DND-41 (cell line): Measurements from ENCODE around the gene PARN.

ENCODE experiments used
- ATAC-seq: fragments of 200-7000 bp; cut with Tn5 transposase; 3 replicates; pipeline ENCODE4 v1.9.1; 2021; ENCODE audit warnings: low read depth; ENCODE audit not compliant: insufficient read depth
- DNase-seq: peaks from one replicate; pipeline ENCODE4 v3.0.0-alpha.2; 2020
- H2AFZ ChIP-seq: 2 replicates; pipeline ENCODE4 v1.6.0; 2012; ENCODE audit warnings: low read depth, low read length
- H3K27ac ChIP-seq: 2 replicates; pipeline ENCODE4 v1.5.1; 2012; ENCODE audit warnings: low read length, inconsistent platforms
- H3K27me3 ChIP-seq: fragments of 200-600 bp; sonication (generic); 2 replicates; pipeline ENCODE4 v1.6.0; 2012; ENCODE audit warnings: low read length, mild to moderate bottlenecking, inconsistent platforms; ENCODE audit not compliant: insufficient read depth, poor library complexity
- H3K36me3 ChIP-seq: 2 replicates; pipeline ENCODE4 v1.5.1; 2012; ENCODE audit warnings: low read length, inconsistent platforms; ENCODE audit not compliant: insufficient read depth
- H3K4me1 ChIP-seq: 2 replicates; pipeline ENCODE4 v1.5.1; 2012; ENCODE audit warnings: mild to moderate bottlenecking, low read length; ENCODE audit not compliant: insufficient read depth
- H3K4me2 ChIP-seq: 2 replicates; pipeline ENCODE4 v1.6.0; 2012; ENCODE audit warnings: mild to moderate bottlenecking, moderate library complexity, low read length, inconsistent platforms; ENCODE audit not compliant: insufficient read depth
- H3K4me3 ChIP-seq, 2 experiments: fragments of 200-600 bp in 1 of 2; shearing (Covaris generic) in 1 of 2; 2 replicates each; pipeline ENCODE4 v1.5.1; 2012 to 2016; ENCODE audit warnings: inconsistent platforms in 2 of 2, low read length in 2 of 2, mild to moderate bottlenecking in 2 of 2, low read depth in 1 of 2, moderate library complexity in 1 of 2
- H3K79me2 ChIP-seq: 2 replicates; pipeline ENCODE4 v1.6.0; 2012; ENCODE audit warnings: low read length, inconsistent platforms; ENCODE audit not compliant: insufficient read depth
- H3K9ac ChIP-seq: 2 replicates; pipeline ENCODE4 v1.6.0; 2012; ENCODE audit warnings: low read depth, mild to moderate bottlenecking, inconsistent platforms, low read length, moderate library complexity
- H3K9me3 ChIP-seq: 2 replicates; pipeline ENCODE4 v1.5.1; 2012; ENCODE audit warnings: low read length, moderate library complexity, mild to moderate bottlenecking, inconsistent platforms; ENCODE audit not compliant: insufficient read depth, severe bottlenecking
- H4K20me1 ChIP-seq: 2 replicates; pipeline ENCODE4 v1.6.0; 2012; ENCODE audit warnings: low read length; ENCODE audit not compliant: insufficient read depth
- CTCF ChIP-seq: IDR thresholded peaks from 2 replicates; pipeline ENCODE4 v1.5.1; 2012; ENCODE audit warnings: borderline replicate concordance, low read length, moderate library complexity, mild to moderate bottlenecking; ENCODE audit not compliant: poor library complexity, severe bottlenecking; ENCODE audit errors: extremely low read depth
- EZH2 ChIP-seq: IDR thresholded peaks from 3 replicates; pipeline ENCODE4 v1.6.1; 2012; ENCODE audit warnings: borderline replicate concordance, low read depth, mild to moderate bottlenecking, moderate library complexity, low read length, inconsistent platforms; ENCODE audit not compliant: severe bottlenecking

Gene PARN

DNA sequence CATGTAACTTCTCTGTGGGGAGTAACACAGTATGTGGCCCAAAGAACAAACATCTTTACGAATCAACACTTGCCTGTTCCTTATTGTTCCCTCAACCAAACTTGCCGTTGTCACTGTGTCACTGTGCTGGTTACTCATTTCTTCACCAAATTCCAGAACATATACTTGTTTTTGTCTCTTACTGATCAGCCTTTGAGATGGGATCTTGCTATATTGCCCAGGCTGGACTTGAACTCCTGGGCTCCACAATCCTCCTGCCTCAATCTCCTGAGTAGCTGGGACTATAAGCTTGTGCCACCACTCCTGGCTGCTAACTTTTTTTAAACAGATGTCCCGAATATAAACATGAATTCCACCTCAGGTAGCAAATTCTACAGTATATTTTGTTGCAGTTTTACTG, 115.1 kb downstream of the PARN start:
- H3K4me3 ChIP-seq: no peak overlapping the region
- no peaks in the 10 kb centered on the region for H3K27me3 ChIP-seq
- H3K4me2 ChIP-seq: no peak overlapping the region
- no peak for TF ChIP-seq EZH2
- no peak for TF ChIP-seq CTCF
- DNase-seq: no peak
- H3K27ac ChIP-seq: no peak overlapping the region
- no peak overlapping the region for H3K9ac ChIP-seq
- peaks cover 7% of the 10 kb centered on the region; the same call in 1 of the 2 replicates for H4K20me1 ChIP-seq
- H3K79me2 ChIP-seq: peaks cover 4% of the 10 kb centered on the region; the same call in 1 of the 2 replicates
- no peaks in the 10 kb centered on the region for H3K9me3 ChIP-seq
- peaks cover 2% of the 10 kb centered on the region; the same call in 1 of the 2 replicates for H3K36me3 ChIP-seq
- ATAC-seq: no peak
- H2AFZ ChIP-seq: no peak overlapping the region
- peaks cover 4% of the 10 kb centered on the region; the same call in 1 of the 2 replicates for H3K4me1 ChIP-seq

- ATAC-seq (no peak), DNase-seq (no peak)
- no peak overlapping the region for H3K4me2 ChIP-seq
- H3K79me2 ChIP-seq: peaks cover 4% of the 10 kb centered on the region; the same call in 1 of the 2 replicates
- peaks cover 8% of the 10 kb centered on the region; the same call in 1 of the 2 replicates for H4K20me1 ChIP-seq
- peaks cover 2% of the 10 kb centered on the region; the same call in 1 of the 2 replicates for H3K36me3 ChIP-seq
- H3K4me3 ChIP-seq: no peak overlapping the region
- H3K27ac ChIP-seq: no peak overlapping the region
- H3K4me1 ChIP-seq: peaks cover 4% of the 10 kb centered on the region; the same call in 1 of the 2 replicates
- no peaks in the 10 kb centered on the region for H3K27me3 ChIP-seq
- no peaks in the 10 kb centered on the region for H3K9me3 ChIP-seq
- H3K9ac ChIP-seq: no peak overlapping the region
- no peak overlapping the region for H2AFZ ChIP-seq
- TF ChIP-seq EZH2: no peak
- TF ChIP-seq CTCF: no peak
These were observed 116.5 kb downstream of the PARN start for GRCh38 chr16:14513389-14514107.

- H3K27me3 ChIP-seq: no peaks in the 10 kb centered on the region
- H3K4me3 ChIP-seq: no peak overlapping the region
- peaks cover 4% of the 10 kb centered on the region; the same call in 1 of the 2 replicates for H3K79me2 ChIP-seq
- TF ChIP-seq EZH2 (no peak), CTCF (no peak)
- H4K20me1 ChIP-seq: peaks cover 4% of the 10 kb centered on the region; the same call in 1 of the 2 replicates
- H3K36me3 ChIP-seq: 0 out of 2 replicates have a peak, but pooled peaks cover 2% of the 10 kb centered on the region
- DNase-seq (no peak), ATAC-seq (no peak)
- no peak overlapping the region for H3K9ac ChIP-seq
- H3K27ac ChIP-seq: no peak overlapping the region
- H3K4me1 ChIP-seq: peaks cover 4% of the 10 kb centered on the region; the same call in 1 of the 2 replicates
- H2AFZ ChIP-seq: no peak overlapping the region
- no peaks in the 10 kb centered on the region for H3K9me3 ChIP-seq
- H3K4me2 ChIP-seq: no peak overlapping the region
These were observed 118.3 kb downstream of the PARN start for GRCh38 chr16:14511800-14512135.
